ENCODE measurements around the gene ACIN1. TPM values are rescaled to one million over a fixed set of nuclear protein-coding genes. Genes with fewer than 3 reads are reported as not detected.

ACIN1 gene
- total and polyA plus RNA-seq, 2 of the 13 experiments (the other 11 are each of a cell fraction or from before 2014, with no cell fraction given), result 165 to 183 TPM

DNA sequence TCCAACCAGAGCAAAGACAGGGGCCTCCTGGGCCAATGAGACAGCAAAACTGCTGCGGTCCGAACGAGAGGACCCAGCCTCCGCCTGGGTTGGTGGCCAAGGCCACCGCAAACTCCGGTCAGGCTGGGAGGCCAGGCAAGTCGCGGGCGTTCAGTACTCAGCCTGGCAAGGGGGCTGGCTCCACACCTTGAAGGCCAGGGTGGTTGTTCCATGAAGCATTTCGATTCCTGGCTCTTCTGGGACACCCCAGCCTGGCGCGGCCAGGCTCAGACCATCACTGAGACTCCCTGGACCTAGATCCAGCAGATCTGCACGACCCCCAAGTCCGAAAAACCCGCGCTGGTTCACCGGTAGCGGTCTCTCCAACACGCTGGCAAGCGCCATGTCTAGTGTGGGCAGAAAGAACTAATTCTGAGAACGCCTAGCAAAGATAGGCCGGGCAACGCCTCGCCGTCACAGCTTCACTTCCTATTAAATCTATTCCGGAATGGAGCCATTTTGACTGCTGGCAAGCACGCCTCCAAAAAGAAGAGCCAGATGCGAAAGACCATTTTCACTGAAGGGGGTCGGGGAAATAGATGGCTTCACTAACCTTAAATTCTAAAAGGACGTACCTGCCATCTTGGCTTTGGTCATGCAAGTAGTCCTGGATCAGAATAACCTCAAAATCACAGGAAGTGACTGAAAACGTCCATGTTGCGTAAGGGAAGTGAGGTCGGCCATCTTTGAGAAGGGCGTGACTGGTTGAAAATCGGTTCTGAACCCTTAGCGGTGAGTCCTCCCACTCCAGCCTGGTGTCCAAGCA is 60.2 kb downstream of the ACIN1 start, which contains the start of gene PSMB5 (continued):
- TF ChIP-seq RARA (CRISPR knock-in tag; IDR thresholded peaks at IDR 0.05) (peak; percentile 29), SATB2 (CRISPR knock-in tag; IDR thresholded peaks at IDR 0.05) (peak; percentile 54), ZNF224 (CRISPR knock-in tag; IDR thresholded peaks at IDR 0.05) (peak; percentile 92), ZNF878 (CRISPR knock-in tag; IDR thresholded peaks at IDR 0.05) (no peak), ARID2 (CRISPR knock-in tag; IDR thresholded peaks at IDR 0.05; ENCODE audit: borderline replicate concordance) (no peak), NR2F6 (IDR thresholded peaks at IDR 0.05) (peak; percentile 47; the same call in 1 of the 2 replicates), NR2F6 (CRISPR knock-in tag; IDR thresholded peaks at IDR 0.05) (peak; percentile 34), ZBTB20 (CRISPR knock-in tag; IDR thresholded peaks at IDR 0.05; ENCODE audit: borderline replicate concordance, low read depth) (peak; percentile 87), RCOR2 (CRISPR knock-in tag; IDR thresholded peaks at IDR 0.05) (no peak; the same call in 1 of the 2 replicates), ZBTB26 (CRISPR knock-in tag; IDR thresholded peaks at IDR 0.05; ENCODE audit: borderline replicate concordance) (0 out of 2 replicates have a peak, but pooled peaks have one; percentile 22), ZNF605 (CRISPR knock-in tag; IDR thresholded peaks at IDR 0.05) (peak; percentile 100), RBFOX2 (IDR thresholded peaks at IDR 0.05; ENCODE audit: low read depth, low read length) (peak; percentile 88), ZNF292 (CRISPR knock-in tag; IDR thresholded peaks at IDR 0.05; ENCODE audit: borderline replicate concordance, low read depth) (no peak; the same call in none of the 2 replicates), BCLAF1 (IDR thresholded peaks at IDR 0.05) (no peak), KLF16 (CRISPR knock-in tag; IDR thresholded peaks at IDR 0.05) (peak; percentile 91 to 98; a peak in 2 of 4 replicates)
- TF ChIP-seq, protein P1, sequence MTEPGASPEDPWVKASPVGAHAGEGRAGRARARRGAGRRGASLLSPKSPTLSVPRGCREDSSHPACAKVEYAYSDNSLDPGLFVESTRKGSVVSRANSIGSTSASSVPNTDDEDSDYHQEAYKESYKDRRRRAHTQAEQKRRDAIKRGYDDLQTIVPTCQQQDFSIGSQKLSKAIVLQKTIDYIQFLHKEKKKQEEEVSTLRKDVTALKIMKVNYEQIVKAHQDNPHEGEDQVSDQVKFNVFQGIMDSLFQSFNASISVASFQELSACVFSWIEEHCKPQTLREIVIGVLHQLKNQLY (CRISPR knock-in tag; IDR thresholded peaks at IDR 0.05), result no peak
- TF ChIP-seq, protein P2, sequence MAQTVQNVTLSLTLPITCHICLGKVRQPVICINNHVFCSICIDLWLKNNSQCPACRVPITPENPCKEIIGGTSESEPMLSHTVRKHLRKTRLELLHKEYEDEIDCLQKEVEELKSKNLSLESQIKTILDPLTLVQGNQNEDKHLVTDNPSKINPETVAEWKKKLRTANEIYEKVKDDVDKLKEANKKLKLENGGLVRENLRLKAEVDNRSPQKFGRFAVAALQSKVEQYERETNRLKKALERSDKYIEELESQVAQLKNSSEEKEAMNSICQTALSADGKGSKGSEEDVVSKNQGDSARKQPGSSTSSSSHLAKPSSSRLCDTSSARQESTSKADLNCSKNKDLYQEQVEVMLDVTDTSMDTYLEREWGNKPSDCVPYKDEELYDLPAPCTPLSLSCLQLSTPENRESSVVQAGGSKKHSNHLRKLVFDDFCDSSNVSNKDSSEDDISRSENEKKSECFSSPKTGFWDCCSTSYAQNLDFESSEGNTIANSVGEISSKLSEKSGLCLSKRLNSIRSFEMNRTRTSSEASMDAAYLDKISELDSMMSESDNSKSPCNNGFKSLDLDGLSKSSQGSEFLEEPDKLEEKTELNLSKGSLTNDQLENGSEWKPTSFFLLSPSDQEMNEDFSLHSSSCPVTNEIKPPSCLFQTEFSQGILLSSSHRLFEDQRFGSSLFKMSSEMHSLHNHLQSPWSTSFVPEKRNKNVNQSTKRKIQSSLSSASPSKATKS (CRISPR knock-in tag; IDR thresholded peaks at IDR 0.05), result no peak

All from HepG2 (cell line).